Measurements from ENCODE around the gene DOCK4. TPM values are rescaled to one million over a fixed set of nuclear protein-coding genes. Genes with fewer than 3 reads are reported as not detected.

Gene DOCK4
- total and polyA plus RNA-seq, 2 of the 8 experiments (the other 6 are each of a cell fraction or from before 2014, with no cell fraction given), result 5.1 to 23.6 TPM

- TF ChIP-seq, protein P1, sequence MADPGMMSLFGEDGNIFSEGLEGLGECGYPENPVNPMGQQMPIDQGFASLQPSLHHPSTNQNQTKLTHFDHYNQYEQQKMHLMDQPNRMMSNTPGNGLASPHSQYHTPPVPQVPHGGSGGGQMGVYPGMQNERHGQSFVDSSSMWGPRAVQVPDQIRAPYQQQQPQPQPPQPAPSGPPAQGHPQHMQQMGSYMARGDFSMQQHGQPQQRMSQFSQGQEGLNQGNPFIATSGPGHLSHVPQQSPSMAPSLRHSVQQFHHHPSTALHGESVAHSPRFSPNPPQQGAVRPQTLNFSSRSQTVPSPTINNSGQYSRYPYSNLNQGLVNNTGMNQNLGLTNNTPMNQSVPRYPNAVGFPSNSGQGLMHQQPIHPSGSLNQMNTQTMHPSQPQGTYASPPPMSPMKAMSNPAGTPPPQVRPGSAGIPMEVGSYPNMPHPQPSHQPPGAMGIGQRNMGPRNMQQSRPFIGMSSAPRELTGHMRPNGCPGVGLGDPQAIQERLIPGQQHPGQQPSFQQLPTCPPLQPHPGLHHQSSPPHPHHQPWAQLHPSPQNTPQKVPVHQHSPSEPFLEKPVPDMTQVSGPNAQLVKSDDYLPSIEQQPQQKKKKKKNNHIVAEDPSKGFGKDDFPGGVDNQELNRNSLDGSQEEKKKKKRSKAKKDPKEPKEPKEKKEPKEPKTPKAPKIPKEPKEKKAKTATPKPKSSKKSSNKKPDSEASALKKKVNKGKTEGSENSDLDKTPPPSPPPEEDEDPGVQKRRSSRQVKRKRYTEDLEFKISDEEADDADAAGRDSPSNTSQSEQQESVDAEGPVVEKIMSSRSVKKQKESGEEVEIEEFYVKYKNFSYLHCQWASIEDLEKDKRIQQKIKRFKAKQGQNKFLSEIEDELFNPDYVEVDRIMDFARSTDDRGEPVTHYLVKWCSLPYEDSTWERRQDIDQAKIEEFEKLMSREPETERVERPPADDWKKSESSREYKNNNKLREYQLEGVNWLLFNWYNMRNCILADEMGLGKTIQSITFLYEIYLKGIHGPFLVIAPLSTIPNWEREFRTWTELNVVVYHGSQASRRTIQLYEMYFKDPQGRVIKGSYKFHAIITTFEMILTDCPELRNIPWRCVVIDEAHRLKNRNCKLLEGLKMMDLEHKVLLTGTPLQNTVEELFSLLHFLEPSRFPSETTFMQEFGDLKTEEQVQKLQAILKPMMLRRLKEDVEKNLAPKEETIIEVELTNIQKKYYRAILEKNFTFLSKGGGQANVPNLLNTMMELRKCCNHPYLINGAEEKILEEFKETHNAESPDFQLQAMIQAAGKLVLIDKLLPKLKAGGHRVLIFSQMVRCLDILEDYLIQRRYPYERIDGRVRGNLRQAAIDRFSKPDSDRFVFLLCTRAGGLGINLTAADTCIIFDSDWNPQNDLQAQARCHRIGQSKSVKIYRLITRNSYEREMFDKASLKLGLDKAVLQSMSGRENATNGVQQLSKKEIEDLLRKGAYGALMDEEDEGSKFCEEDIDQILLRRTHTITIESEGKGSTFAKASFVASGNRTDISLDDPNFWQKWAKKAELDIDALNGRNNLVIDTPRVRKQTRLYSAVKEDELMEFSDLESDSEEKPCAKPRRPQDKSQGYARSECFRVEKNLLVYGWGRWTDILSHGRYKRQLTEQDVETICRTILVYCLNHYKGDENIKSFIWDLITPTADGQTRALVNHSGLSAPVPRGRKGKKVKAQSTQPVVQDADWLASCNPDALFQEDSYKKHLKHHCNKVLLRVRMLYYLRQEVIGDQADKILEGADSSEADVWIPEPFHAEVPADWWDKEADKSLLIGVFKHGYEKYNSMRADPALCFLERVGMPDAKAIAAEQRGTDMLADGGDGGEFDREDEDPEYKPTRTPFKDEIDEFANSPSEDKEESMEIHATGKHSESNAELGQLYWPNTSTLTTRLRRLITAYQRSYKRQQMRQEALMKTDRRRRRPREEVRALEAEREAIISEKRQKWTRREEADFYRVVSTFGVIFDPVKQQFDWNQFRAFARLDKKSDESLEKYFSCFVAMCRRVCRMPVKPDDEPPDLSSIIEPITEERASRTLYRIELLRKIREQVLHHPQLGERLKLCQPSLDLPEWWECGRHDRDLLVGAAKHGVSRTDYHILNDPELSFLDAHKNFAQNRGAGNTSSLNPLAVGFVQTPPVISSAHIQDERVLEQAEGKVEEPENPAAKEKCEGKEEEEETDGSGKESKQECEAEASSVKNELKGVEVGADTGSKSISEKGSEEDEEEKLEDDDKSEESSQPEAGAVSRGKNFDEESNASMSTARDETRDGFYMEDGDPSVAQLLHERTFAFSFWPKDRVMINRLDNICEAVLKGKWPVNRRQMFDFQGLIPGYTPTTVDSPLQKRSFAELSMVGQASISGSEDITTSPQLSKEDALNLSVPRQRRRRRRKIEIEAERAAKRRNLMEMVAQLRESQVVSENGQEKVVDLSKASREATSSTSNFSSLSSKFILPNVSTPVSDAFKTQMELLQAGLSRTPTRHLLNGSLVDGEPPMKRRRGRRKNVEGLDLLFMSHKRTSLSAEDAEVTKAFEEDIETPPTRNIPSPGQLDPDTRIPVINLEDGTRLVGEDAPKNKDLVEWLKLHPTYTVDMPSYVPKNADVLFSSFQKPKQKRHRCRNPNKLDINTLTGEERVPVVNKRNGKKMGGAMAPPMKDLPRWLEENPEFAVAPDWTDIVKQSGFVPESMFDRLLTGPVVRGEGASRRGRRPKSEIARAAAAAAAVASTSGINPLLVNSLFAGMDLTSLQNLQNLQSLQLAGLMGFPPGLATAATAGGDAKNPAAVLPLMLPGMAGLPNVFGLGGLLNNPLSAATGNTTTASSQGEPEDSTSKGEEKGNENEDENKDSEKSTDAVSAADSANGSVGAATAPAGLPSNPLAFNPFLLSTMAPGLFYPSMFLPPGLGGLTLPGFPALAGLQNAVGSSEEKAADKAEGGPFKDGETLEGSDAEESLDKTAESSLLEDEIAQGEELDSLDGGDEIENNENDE (IDR thresholded peaks at IDR 0.05; ENCODE audit: insufficient replicate concordance, low read length), result no peak
- TF ChIP-seq EZH2 (IDR thresholded peaks at IDR 0.05; ENCODE audit: low read depth, low read length, severe bottlenecking) (no peak), TCF12 (IDR thresholded peaks at IDR 0.05; ENCODE audit: low read depth, low read length) (no peak), POLR2A (IDR thresholded peaks at IDR 0.05; ENCODE audit: control extremely low read depth in 1 of 2, low read depth in 2 of 2, low read length in 2 of 2) (no peak), PHF8 (conservative IDR thresholded peaks at IDR 0.05; ENCODE audit: low read depth, low read length) (no peak), MAFK (IDR thresholded peaks at IDR 0.05; ENCODE audit: low read depth, low read length) (no peak), KDM4A (IDR thresholded peaks at IDR 0.05; ENCODE audit: low read depth, low read length, severe bottlenecking) (no peak)
- TF ChIP-seq, protein P2, sequence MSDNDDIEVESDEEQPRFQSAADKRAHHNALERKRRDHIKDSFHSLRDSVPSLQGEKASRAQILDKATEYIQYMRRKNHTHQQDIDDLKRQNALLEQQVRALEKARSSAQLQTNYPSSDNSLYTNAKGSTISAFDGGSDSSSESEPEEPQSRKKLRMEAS (IDR thresholded peaks at IDR 0.05), result no peak
- TF ChIP-seq, protein P3, sequence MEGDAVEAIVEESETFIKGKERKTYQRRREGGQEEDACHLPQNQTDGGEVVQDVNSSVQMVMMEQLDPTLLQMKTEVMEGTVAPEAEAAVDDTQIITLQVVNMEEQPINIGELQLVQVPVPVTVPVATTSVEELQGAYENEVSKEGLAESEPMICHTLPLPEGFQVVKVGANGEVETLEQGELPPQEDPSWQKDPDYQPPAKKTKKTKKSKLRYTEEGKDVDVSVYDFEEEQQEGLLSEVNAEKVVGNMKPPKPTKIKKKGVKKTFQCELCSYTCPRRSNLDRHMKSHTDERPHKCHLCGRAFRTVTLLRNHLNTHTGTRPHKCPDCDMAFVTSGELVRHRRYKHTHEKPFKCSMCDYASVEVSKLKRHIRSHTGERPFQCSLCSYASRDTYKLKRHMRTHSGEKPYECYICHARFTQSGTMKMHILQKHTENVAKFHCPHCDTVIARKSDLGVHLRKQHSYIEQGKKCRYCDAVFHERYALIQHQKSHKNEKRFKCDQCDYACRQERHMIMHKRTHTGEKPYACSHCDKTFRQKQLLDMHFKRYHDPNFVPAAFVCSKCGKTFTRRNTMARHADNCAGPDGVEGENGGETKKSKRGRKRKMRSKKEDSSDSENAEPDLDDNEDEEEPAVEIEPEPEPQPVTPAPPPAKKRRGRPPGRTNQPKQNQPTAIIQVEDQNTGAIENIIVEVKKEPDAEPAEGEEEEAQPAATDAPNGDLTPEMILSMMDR (IDR thresholded peaks at IDR 0.05; ENCODE audit: control extremely low read depth in 1 of 3, insufficient read depth in 1 of 3, low read depth in 1 of 3, low read length in 3 of 3), result no peak
Measured at GRCh38 chr7:111750878-111751277, 455.3 kb downstream of the DOCK4 start (continued).

Data from H1 (cell line).